Fibroblast of skin of back (primary cell): Measurements from ENCODE around the gene ZNF579.

Experiments used
- DNase-seq: peaks from one replicate; pipeline ENCODE4 v3.0.0-alpha.2; 2013

ZNF579 gene

DNA sequence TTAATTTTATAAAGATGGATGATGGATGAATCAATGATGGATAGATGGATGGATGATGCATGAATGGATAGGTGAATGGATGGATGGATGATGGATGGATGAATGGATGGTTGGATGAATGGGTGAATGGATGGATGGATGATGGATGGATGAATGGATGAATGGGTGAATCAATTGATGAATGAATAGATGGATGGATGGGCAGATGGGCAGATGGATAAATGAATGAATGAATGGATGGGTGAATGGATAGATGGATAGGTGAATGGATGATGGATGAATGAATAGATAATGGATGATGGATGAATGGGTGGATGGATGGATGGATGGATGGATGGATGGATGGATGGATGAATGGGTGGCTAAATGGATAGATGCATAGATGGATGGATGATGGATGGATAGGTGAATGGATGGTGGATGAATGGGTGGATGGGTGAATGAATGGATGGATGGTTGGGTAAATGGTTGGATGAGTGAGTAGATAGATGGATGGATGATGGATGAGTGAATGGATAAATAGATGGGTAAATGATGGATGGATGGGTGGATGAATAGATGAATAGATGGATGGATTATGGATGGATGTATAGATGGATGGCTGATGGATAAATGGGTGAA lies 12.8 kb downstream of the ZNF579 start:
- DNase-seq, result no peak

DNA sequence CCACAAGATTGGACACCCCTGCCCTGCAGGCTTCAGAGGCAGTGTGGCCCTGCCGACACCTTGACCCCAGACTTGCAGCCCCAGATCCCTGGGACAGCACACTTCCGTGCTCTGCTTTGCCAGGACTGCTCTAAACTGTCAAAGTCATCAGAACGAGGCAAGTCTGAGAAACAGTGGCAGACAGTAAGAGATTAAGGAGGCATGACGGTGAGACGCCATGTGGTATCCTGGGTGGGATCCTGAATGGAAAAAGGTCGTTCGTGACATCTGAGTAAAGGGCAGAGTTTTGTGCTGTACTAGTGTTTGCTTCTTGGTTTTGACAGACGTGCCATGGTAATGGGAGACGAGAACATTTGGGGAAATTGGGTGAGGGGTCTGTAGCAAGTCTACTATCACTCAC lies 13.8 kb downstream of the ZNF579 start:
- no peak for DNase-seq

DNA sequence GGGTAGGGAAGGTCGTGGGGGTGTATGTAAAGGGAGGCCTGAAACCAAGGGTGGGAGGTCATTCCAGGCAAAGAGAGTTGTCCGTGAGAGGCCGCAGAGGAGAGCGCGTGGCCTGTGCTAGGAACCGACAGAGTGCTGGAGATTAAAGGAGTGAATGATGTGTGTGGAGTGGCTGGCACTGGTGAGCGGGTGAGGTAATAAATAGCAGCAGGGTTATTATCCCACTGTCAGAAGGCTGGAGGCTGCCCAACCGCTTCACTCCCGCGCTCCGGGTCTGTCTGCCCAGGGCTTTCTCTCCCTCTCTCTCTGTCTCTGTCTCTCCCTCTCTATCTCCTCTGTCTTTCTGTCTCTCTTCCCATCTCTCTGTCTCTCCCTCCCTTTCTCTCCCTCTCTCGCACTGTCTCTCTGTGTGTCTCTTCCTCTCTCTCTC lies 17.4 kb downstream of the ZNF579 start:
- DNase-seq, result no peak

DNA sequence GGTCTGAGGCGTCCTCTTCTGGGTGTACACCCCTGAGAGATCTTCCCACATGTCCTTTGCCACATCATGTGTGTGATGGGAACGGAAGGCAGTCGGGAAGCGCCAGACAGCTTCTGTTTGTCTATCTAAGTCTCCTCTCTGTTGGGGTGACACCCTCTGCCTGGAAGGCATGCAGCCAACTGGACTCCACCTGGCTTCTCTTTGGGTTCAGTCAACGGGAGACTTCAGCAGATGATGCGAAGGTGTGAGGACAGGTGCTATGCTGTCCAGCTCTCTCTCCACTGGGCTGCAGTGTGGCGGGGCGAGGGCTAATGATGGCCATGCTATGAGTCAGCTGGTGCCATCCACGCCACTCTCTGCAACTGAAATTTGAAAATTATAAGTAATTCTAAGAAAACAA lies 21.0 kb downstream of the ZNF579 start:
- DNase-seq, result no peak

DNA sequence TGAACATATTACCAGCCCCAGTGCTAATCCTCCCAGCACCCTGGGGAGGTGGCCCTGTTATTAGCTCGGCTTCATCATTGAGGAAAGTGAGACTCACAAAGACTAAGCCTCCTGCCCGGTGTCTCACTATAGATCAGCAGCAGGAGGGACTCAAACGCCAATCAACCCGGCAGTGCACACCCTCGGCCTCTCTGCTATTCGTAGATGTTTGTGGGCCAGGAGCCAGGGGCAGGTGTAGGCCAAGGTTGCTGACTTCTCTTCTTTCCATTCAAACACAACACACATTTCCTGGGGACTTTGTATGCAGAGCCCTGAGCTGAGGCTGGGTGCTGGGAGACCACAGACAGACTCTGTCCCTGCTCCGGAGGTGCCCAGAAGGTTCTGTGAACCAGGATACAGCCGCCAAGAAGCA lies 25.9 kb downstream of the ZNF579 start:
- no peak for DNase-seq

DNA sequence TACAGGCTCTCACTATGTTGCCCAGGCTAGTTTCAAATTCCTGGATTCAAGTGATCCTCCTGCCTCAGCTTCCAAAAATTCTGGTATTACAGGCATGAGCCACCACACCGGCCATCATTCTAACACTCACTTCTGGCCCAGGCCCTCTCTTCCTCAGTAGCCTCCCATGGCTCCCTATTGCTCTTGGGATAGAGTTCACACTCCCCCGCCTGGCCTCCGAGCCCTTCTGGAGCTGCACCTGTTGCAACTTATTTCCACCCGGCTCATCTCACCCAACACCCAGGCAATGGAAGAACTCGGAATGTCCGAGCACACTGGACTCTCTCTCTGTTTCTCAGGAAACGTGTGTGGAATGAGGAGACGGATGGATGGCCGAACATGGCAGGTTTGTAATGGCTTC lies 26.3 kb downstream of the ZNF579 start:
- no peak for DNase-seq

DNA sequence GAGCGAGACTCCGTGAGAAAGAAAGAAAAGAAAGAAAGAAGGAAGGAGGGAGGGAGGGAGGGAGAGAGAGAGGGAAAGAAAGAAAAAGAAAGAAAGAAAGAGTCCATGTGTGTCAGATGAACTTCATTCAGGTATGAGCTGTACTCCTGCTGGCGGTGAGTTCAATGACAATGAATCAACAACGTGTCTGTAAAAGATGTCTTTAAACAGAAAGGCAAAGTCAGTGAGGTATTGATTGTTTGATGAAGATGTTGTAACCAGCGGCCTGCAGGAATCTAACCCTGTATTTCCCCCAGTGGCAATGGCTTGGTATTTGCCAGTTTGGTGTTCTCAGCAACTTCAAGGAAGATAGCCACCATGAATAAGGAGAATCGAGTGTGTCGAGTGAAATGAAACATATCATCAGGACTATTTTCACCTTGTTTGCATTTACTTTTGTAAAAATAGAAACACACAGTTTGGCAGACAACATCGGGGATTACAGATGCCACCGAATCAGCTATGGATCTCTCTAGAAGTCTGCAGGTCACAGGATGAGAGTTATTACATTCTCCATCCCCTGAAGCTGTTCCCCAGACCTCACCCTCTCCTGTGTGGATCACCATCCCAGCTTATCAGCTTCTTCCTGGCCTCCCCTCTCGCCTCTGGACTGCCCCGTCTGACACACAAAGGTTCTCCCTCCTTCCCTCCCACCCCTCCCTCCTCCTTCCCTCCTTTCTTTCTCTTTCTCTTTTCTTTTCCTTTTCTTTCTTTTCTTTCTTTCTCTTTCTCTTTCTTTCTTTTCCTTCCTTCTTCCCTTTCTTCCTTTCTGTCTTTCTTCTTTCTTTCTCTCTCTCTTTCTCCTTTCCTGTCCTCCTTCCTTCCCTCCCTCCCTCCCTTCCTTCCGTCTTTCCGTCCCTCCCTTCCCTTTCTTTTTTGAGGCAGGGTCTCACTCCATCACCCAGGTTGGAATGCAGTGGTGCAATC lies 27.1 kb downstream of the ZNF579 start:
- DNase-seq, result no peak

DNA sequence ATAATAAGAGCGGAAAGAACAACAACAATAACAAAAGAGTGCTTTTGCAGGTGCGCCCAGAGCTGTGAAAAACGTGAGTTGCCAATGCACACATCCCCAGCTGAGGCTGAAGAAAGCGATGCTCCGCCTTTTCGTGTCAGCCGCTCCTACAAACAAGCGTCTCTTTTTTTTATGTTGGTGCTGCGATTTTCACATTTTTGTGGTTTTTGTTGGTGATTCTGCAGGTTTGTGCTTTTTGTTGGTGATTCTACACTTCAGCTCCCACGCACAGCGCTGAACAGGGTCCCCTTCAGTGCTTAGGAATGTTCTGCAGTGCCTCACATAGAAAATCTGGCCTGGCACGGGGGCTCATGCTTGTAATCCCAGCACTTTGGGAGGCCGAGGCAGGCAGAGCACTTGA lies 28.0 kb downstream of the ZNF579 start:
- peak; percentile 91 for DNase-seq

DNA sequence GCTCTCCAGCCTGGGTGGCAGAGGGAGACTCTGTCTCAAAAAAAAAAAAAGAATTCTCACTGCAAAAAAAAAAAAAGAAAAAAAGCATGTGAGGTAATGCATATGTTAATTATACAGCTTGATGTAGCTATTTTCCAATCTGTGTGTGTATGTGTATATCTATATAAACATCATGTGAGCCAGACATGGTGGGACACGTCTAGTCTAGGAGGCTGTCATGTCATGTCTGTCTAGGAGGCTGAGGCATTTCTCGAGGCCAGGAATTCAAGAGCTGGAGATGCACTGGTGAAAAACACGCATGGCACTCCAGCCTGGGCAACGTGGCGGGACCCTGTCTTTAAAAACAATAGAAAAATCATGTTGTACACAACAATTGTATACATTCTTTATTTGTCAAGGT lies 28.4 kb downstream of the ZNF579 start:
- DNase-seq, result no peak

DNA sequence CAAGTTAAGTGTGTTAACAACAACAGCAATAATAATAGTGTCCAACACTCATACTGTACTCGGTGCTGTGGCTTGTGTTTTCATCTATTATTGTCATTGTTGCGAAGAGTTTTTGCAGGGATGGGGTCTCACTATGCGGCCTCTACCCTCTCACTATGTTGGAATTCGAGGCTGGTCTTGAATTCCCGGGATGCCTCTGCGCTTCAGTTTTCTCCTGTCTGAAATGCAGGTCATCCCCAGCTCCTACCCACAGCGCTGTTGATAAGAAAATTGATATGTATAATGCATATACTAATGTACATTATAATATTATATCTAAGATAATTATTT lies 30.4 kb downstream of the ZNF579 start:
- peak; percentile 68 for DNase-seq

DNA sequence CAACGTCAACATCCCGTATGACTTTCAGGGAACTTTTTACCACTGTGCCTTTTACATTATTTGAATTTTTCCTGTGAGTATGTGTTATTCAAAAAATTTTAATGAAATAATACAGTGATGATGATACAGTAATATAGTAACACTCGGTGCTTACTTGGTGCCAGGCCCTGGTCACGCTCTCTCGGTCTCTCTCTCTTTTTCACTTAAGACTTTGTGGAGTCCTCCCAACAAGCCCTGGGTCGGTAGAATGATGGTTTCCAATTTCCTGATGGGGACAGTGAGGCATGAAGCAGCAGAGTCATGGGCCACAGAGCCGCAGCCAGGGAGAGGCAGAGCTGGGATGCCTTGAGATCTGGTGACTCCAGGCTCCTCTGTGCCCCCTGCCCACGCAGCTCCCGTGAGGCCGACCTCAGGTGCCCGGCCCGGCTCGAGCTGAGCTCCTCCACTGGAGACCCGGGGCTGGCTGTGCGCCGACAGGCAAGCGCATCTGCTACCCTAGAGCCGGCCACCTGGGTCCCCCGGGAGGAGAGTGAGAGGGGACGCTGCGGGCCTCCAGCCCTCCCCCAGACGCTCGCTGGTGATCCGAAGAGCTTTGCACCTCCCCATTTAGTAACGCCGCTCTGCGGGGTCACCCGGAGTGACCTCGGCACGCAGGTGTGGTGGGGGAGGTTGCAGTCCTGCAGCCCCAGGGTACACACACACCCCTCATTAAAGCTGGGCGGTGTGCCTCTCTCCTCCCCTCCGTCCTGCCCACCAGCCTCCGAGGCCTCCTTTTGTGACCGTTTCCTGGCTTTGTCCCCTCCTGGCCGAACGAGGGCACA lies 30.9 kb downstream of the ZNF579 start:
- DNase-seq, result peak; percentile 96

DNA sequence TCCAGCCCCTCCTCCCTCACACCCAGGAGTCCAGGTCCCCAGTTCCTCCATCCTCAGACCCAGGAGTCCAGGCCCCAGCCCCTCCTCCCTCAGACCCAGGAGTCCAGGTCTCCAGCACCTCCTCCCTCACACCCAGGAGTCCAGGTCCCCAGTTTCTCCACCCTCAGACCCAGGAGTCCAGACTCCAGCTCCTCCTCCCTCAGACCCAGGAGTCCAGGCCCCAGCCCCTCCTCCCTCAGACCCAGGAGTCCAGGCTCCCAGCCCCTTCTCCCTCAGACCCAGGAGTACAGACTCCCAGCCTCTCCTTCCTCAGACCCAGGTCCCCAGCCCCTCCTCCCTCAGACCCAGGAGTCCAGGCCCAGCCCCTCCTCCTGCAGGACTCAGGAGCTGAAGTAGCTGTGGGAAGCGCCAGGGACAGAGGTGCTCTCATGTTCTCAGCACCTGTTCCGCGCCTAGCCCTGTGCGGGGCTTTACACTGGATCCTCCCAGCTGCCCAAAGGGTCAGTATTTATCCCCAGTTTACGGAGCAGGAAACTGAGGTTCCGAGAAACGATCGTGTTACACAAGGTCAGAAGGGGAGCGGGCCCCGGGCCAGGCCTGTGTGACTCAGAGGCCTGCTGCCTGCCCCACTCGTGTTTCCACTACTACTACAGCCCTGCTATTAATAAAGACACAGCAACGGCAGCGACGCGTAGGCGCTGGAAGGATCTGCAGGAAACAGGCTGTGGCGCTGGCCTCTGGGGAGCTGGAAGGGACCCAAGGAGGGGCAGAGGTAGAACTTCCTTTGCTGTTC lies 33.6 kb downstream of the ZNF579 start:
- DNase-seq, result peak; percentile 74

DNA sequence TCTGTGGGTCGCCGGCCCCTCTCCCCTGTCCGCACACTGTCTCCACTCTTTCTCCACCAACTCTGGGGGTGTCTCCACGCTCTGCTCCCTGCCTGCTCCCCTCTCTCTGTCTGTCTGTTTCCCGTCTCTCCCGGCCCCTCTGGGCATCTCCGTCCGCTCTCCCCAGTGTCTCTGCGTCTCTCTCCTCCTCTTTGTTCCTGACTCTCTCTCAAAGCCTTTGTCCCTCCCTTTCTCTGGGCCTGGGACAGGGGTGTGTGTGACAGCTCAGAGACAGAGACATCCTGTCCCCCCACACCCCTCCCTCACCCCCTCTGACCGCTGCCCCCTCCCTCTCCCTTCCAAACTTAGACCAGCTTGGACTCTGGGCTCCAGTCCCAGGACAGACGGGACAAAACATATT lies 34.6 kb downstream of the ZNF579 start:
- DNase-seq, result no peak

DNA sequence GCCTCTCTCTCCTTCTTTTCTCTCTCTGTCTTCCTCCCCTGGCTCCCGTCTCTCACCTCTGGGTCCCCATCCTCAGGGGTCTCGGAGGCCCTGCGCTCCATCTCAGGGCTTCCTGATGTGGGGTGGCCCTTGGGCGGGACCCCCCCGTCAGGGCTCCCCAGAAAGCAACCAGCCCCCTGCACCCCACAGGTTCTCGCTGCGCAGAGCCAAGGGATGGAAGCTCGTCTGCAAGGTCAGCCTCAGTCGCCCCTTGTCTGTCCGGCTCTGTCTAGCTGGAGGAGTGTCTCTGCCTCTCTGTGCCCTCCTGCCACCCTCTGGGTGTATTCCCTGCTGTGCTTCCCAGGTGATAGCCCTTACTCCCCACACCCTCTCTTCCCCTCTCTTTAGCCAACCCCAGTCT lies 35.2 kb downstream of the ZNF579 start, which contains the start of gene SBK3:
SBK3 (minus strand) TSS at position 101 of the 400 bp plus-strand sequence; CDS start at position 101, 0 bp downstream.
- no peak for DNase-seq

DNA sequence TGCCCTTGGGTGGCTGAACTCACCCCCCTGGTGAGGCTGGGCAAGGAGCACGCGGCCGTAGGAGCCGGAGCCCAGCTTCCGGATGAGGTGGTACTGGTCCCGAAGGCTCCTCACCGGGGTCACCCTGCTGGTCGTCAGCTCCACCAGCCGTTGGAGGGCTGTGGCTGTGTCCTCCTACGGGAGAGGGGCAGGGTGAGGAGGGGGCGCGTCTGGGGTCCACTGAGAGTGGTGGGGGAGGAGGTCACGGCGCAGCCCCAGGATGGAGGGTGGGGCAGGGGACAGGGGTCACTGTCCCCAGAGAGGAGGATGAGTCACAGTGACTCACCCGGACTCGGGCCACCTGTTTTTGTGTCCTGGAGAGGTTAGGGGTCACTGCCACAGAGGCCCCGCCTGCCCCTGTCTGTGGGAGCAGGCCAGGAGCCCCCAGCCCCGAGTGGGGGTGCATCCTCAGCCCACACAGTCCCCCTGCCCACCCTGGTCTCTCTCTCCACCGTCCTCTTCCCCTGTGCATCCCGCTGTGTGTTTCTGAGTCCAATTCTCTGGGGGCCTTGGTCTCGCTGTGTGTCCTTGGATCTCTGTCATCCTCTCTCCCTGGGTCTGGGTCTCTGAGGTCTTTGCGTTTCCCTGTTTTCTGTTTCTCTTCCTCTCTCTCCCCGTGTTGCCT lies 35.7 kb downstream of the ZNF579 start:
- DNase-seq, result no peak

DNA sequence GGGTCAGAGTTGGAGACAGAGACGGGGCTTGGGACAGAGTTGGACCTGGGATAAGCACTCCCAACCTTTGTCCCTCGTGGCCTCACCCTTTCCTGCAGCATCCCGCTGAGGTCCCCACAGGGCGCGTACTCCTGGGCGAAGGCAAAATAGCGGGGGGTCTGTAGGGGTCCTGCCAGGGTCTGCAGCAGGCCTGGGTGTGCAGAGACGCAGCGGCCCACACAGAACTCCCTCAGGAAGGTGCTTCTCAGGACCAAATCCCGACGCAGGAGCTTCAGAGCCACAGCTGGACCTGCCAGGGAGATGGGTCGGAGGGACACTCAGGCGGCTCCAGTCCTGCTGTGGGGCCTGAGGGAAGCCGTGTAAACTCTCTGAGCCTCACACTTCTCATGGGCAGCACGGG lies 36.6 kb downstream of the ZNF579 start:
- no peak for DNase-seq

DNA sequence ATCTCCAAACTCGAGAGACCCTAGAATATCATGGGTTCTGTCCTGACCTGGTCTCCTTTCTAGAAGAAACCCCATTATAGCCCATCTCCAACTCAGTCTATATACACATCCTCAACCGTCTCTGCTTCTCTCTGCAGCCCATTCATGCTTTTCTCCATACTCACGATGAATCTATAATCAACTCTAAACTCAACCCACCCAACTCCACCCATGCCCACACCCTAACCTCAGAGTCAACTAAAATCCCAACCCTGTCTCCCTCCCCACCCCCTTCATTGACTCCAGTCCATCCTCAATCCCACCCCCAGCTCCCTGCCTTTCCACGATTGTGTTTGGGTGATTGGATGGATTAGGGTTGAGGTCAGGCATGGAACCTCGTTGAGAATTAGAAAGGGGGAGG lies 37.1 kb downstream of the ZNF579 start:
- no peak for DNase-seq

DNA sequence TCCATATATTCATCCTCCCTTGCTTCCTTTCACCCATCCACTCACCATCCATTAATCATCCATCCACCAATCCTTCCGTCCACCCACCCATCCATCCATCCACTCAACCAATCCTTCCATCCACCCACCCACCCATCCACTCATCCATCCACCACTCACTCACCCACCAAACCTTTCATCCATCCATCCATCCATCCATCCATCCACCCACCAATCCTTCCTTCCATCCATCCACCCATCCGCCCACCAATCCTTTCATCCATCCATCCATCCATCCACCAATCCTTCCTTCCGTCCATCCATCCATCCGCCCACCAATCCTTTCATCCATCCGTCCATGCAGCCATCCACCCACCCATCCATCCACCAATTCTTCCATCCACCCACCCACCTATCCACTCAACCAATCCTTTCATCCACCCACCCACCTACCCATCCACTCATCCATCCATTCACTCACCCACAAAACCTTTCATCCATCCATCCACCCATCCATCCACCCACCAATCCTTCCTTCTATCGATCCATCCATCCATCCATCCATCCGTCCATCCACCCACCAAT lies 38.3 kb downstream of the ZNF579 start:
- DNase-seq, result no peak

DNA sequence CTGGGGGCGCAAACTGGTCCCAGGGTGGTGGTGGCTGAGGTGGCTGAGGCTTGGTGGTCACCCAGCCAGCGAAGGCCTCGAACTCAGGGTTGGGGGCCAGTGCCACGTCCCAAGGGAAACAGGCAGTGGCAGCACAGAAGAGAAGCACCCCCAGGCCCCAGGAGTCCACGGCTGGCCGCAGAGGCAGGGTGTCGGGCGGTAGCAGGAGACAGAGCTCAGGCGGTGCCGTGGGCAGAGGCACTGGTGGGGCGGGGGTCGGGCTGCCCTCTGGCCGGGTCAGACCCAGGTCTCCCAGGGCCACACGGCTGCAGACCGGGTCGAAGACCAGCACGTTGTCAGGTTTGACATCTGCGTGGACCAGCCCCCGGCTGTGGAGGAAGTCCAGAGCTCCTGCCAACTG lies 39.6 kb downstream of the ZNF579 start:
- DNase-seq, result no peak

DNA sequence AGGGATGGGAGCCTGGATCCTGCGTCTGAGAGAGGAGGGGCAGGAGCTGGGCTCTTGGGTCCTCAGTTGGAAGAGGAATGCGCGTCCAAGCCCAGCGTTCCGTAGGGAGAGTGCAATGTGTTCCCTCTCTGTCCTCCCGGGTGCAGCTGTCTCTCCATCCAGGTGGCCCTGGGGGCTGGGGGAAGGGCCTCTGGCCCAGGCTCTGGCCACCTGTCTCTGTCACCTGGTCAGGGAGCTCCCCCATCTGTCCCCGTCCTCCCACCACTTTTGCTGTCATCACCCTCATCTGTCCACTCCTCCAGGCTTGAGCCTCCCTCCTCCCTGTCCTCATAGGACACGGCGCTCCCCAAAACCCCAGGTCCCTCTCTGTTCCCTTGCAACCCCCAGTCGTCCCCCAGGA lies 40.0 kb downstream of the ZNF579 start:
- DNase-seq, result no peak
